Neural cell (in vitro differentiated cells): ENCODE measurements around the gene THADA. TPM values are rescaled to one million over a fixed set of nuclear protein-coding genes. Genes with fewer than 3 reads are reported as not detected.

Experiments used
- H2AFZ ChIP-seq: fragments of 200-600, 300-800 bp; sonication (generic), shearing (Covaris generic); 2 replicates; pipeline ENCODE4 v1.6.0; 2014; ENCODE audit warnings: low read depth, mild to moderate bottlenecking, antibody characterized with exemption, low read length, moderate library complexity
- H3F3A ChIP-seq: fragments of 200-600 bp; shearing (Covaris generic); 2 replicates; pipeline ENCODE4 v1.6.1; 2016; ENCODE audit warnings: mild to moderate bottlenecking, moderate library complexity, mixed read lengths, antibody characterized with exemption, low read length; ENCODE audit not compliant: insufficient read depth, poor library complexity, severe bottlenecking
- H3K27ac ChIP-seq: fragments of 200-600, 300-800 bp; sonication (generic), shearing (Covaris generic); 2 replicates; pipeline ENCODE4 v1.5.1; 2014; ENCODE audit warnings: mild to moderate bottlenecking, low read length, moderate library complexity
- H3K27me3 ChIP-seq: fragments of 300-800, 200-600 bp; sonication (generic), shearing (Covaris generic); 2 replicates; pipeline ENCODE4 v1.6.0; 2014; ENCODE audit warnings: mild to moderate bottlenecking, low read depth, low read length, moderate library complexity; ENCODE audit not compliant: insufficient read depth
- H3K36me3 ChIP-seq: fragments of 300-800, 200-600 bp; sonication (generic), shearing (Covaris generic); 2 replicates; pipeline ENCODE4 v1.5.1; 2014; ENCODE audit warnings: mild to moderate bottlenecking, antibody characterized with exemption, low read length, moderate library complexity; ENCODE audit not compliant: insufficient read depth
- H3K4me2 ChIP-seq: fragments of 300-800, 200-600 bp; sonication (generic), shearing (Covaris generic); 2 replicates; pipeline ENCODE4 v1.6.0; 2014; ENCODE audit warnings: mild to moderate bottlenecking, low read length
- H3K4me3 ChIP-seq: fragments of 300-800, 200-600 bp; sonication (generic), shearing (Covaris generic); 2 replicates; pipeline ENCODE4 v1.5.1; 2014; ENCODE audit warnings: mild to moderate bottlenecking, low read length, moderate library complexity
- H3K79me2 ChIP-seq: fragments of 200-600 bp; shearing (Covaris generic); replicated peaks from 2 replicates; pipeline ENCODE4 v1.6.0; 2014; ENCODE audit warnings: mild to moderate bottlenecking, low read length, moderate library complexity; ENCODE audit not compliant: insufficient read depth
- H3K9ac ChIP-seq: fragments of 300-800, 200-600 bp; sonication (generic), shearing (Covaris generic); 2 replicates; pipeline ENCODE4 v1.6.1; 2016; ENCODE audit warnings: mild to moderate bottlenecking, low read length, mixed read lengths
- H3K9me2 ChIP-seq: fragments of 200-600 bp; shearing (Covaris generic); 2 replicates; pipeline ENCODE4 v1.6.1; 2016; ENCODE audit warnings: mild to moderate bottlenecking, low read length, mixed read lengths; ENCODE audit not compliant: insufficient read depth
- H3K9me3 ChIP-seq: fragments of 200-600, 300-800 bp; sonication (generic), shearing (Covaris generic); 2 replicates; pipeline ENCODE4 v1.6.1; 2016; ENCODE audit warnings: mild to moderate bottlenecking, mixed run types, low read length, moderate library complexity, mixed read lengths
- H4K20me1 ChIP-seq: fragments of 200-600 bp; shearing (Covaris generic); 2 replicates; pipeline ENCODE4 v1.6.1; 2016; ENCODE audit warnings: mild to moderate bottlenecking, mixed run types; ENCODE audit not compliant: insufficient read depth
- CTCF ChIP-seq: fragments of 450-650 bp; IDR thresholded peaks from 2 replicates; pipeline ENCODE4 v1.5.1; 2014; ENCODE audit warnings: antibody characterized with exemption, mild to moderate bottlenecking, moderate library complexity; ENCODE audit not compliant: poor library complexity, severe bottlenecking
- EP300 ChIP-seq: fragments of 450-650 bp; conservative IDR thresholded peaks from 2 replicates; pipeline ENCODE4 v1.6.1; 2014; ENCODE audit warnings: antibody characterized with exemption, mild to moderate bottlenecking, moderate library complexity; ENCODE audit not compliant: poor library complexity, severe bottlenecking
- EZH2 ChIP-seq: fragments of 200-600, 300-800 bp; shearing (Covaris generic), sonication (generic); IDR thresholded peaks from 2 replicates; pipeline ENCODE4 v1.6.1; 2014; ENCODE audit warnings: antibody characterized with exemption, low read length, borderline replicate concordance, mild to moderate bottlenecking; ENCODE audit not compliant: insufficient read depth, poor library complexity, severe bottlenecking
- MXI1 ChIP-seq: fragments of 450-650 bp; conservative IDR thresholded peaks from 2 replicates; pipeline ENCODE4 v1.6.1; 2014; ENCODE audit warnings: antibody characterized with exemption, mild to moderate bottlenecking; ENCODE audit not compliant: poor library complexity, severe bottlenecking
- POLR2AphosphoS5 ChIP-seq: IDR thresholded peaks from 2 replicates; pipeline ENCODE4 v1.6.1; 2012
- RAD21 ChIP-seq: fragments of 450-650 bp; conservative IDR thresholded peaks from 2 replicates; pipeline ENCODE4 v1.6.1; 2014; ENCODE audit warnings: antibody characterized with exemption, mild to moderate bottlenecking, moderate library complexity
- REST ChIP-seq: IDR thresholded peaks from 2 replicates; pipeline ENCODE4 v1.6.1; 2012; ENCODE audit warnings: borderline replicate concordance
- SMC3 ChIP-seq: fragments of 450-650 bp; conservative IDR thresholded peaks from 2 replicates; pipeline ENCODE4 v1.6.1; 2014; ENCODE audit warnings: antibody characterized with exemption, mild to moderate bottlenecking, moderate library complexity; ENCODE audit not compliant: poor library complexity
- TAF1 ChIP-seq: IDR thresholded peaks from 2 replicates; pipeline ENCODE4 v1.6.1; 2012; ENCODE audit warnings: low read depth
- polyA plus RNA-seq: library from polyadenylated mRNA; depleted of rRNA; stranded (reverse); fragments of >200 nt; gene quantifications from 2 replicates; pipeline ENCODE4 v1.2.3, GENCODE V29; 2014

Gene THADA
- polyA plus RNA-seq, 1 donor from 2014 or later: 8.5 TPM

- no peaks in the 10 kb centered on the region for H4K20me1 ChIP-seq
- H3K9ac ChIP-seq: no peak overlapping the region
- no peaks in the 10 kb centered on the region for H3K27me3 ChIP-seq
- TF ChIP-seq SMC3: no peak
- TF ChIP-seq TAF1: no peak
- no peak for TF ChIP-seq CTCF
- no peak overlapping the region for H3K4me3 ChIP-seq
- H3K9me3 ChIP-seq: no peaks in the 10 kb centered on the region
- H3K79me2 ChIP-seq: peaks cover 9% of the 10 kb centered on the region
- H3K36me3 ChIP-seq: no peaks in the 10 kb centered on the region
- no peak overlapping the region for H3K27ac ChIP-seq
- no peaks in the 10 kb centered on the region for H3K9me2 ChIP-seq
- H3K4me2 ChIP-seq: no peak overlapping the region
- peaks cover 4% of the 10 kb centered on the region for H3F3A ChIP-seq
- no peak overlapping the region for H2AFZ ChIP-seq
These were observed 3.4 kb downstream of the THADA start for GRCh38 chr2:43592443-43592842.

DNA sequence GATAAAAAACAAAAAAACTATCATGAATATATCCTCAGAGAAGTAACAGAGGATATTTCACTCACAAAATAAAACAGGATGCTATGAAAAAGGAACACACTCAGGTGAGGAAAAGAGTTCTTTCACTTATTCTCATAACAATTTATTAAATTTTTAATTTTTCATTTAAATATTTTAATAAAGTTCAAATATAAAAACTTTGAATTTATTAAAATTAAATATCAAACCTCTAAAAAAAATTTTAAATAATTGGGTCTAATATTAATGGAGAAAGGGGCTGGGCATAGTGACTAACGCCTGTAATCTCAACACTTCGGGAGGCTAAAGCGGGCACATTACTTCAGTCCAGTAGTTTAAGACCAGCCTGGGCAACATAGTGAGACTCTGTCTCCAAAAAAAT, 10.1 kb downstream of the THADA start:
- Histone ChIP-seq H2AFZ (no peak overlapping the region), H3K79me2 (no peaks in the 10 kb centered on the region), H3K4me3 (no peak overlapping the region), H3F3A (no peaks in the 10 kb centered on the region), H4K20me1 (no peaks in the 10 kb centered on the region), H3K9me3 (no peaks in the 10 kb centered on the region), H3K4me2 (no peak overlapping the region), H3K36me3 (no peaks in the 10 kb centered on the region), H3K9ac (no peak overlapping the region), H3K9me2 (no peaks in the 10 kb centered on the region), H3K27me3 (no peaks in the 10 kb centered on the region), H3K27ac (no peak overlapping the region)
- no peak for TF ChIP-seq RAD21
- TF ChIP-seq REST: no peak

DNA sequence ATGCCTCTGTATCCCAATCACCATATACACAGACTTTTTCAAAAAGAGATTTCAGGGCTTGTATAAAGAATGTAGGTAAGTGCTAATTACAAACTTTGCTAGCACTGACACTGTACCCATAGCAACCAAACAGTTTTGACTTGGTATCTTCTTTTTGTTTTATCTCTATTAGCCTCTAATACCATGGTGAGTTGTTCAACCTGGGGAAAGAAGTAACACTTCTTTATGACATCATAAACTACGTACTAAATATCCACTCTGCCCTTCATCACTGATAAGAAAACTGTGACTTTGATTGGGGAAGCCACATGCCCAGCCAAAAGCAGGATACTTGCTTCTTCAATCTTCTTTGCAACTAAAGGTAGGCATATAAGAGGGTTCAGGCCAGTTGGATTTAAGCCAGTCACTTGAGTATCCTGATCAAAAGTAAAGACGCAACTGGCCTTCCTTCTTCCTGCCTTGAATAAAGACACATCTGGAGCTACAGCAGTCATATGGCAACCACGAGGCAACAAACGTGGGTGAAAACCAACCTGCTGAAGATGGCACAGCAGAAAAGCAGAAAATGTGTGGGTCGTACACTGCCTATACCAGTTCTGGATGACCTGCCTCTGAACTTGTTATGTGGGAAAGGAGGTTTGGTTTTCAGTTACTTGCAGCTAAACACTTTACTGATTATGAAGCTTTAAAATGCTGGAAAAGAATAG, 16.4 kb downstream of the THADA start:
- H3K36me3 ChIP-seq: peaks cover 4% of the 10 kb centered on the region
- H3K4me2 ChIP-seq: no peak overlapping the region
- H2AFZ ChIP-seq: no peak overlapping the region
- no peak overlapping the region for H3K9ac ChIP-seq
- H3K9me2 ChIP-seq: no peaks in the 10 kb centered on the region
- H3K27ac ChIP-seq: no peak overlapping the region
- no peaks in the 10 kb centered on the region for H3K79me2 ChIP-seq
- H3K9me3 ChIP-seq: no peaks in the 10 kb centered on the region
- H3K27me3 ChIP-seq: no peaks in the 10 kb centered on the region
- H4K20me1 ChIP-seq: no peaks in the 10 kb centered on the region
- no peak overlapping the region for H3K4me3 ChIP-seq
- TF ChIP-seq CTCF: no peak
- no peak for TF ChIP-seq EP300
- TF ChIP-seq POLR2AphosphoS5: no peak
- no peak for TF ChIP-seq REST
- TF ChIP-seq SMC3: no peak
- no peak for TF ChIP-seq MXI1
- TF ChIP-seq RAD21: no peak
- no peak for TF ChIP-seq EZH2
- no peak for TF ChIP-seq TAF1
- H3F3A ChIP-seq: no peaks in the 10 kb centered on the region
